HUDEP-2 (cell line): Measurements from ENCODE around the gene SSC5D.

Experiments
- DNase-seq, 76 experiments: peaks; one replicate each; lab custom pipeline; 2025; ENCODE audit not compliant: unreplicated experiment in 76 of 76; lab: John Stamatoyannopoulos, UW

The SSC5D gene

DNA sequence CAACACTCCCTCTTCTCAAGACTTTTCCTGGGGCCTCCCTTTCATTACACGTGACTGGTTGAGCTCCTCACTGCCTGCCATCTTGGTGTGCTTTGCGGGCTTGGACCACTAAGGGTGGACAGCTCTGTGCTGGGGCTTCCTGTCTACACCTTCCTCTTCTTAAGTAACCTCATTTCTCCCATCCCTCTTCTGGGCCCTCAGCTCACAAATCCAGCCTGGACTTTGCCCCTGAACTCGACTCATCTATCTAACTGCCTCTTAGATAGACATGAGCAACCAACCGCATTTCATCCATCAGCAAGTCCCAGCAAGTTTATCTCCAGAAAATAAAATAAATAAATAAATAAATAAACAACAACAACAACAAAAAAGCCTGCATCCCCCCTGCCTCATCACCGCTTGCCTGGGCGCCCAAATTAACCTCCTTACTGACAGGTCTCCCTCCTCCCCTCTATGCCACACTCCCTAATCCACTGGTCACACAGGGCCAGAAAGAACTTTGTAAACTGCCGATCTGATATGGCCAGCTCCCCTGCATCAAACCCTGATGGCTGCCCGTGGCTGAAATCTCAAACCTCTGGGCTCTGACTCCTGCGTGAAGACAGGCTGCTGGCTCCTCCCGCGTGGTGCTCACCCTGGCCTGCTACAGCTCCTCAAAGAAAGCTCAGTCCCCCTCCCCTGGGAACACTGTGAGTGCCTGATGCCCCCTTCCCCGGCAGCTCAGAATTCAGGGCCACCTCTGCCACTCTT is 34.5 kb upstream of the SSC5D start:
- peak in 16 of 76 experiments; percentile 14 to 63 (median 31) for DNase-seq

DNA sequence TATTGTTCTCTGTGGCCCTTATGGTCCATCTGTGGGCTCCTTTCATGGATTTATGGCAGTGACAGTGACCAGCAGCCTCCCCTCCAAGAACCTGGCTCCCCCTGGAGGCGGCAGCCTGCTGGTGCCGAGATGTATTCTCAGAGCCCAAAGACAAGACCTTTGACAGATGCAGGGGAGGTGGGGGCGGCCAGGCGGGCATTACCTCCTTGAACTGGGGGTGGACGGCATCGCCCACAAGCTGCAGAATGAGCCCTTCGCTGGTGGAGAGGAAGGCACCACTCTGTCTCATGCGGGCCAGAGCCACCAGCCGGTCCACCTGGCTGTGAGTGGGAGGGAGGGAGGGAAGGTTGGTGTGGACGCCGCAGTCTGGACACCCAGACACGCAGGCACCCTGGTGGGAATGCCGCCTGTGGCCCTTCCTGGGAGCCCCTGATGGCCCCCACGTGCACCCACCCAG is 33.4 kb upstream of the SSC5D start:
- DNase-seq = peak in 57 of 76 experiments; percentile 13 to 76 (median 50)

DNA sequence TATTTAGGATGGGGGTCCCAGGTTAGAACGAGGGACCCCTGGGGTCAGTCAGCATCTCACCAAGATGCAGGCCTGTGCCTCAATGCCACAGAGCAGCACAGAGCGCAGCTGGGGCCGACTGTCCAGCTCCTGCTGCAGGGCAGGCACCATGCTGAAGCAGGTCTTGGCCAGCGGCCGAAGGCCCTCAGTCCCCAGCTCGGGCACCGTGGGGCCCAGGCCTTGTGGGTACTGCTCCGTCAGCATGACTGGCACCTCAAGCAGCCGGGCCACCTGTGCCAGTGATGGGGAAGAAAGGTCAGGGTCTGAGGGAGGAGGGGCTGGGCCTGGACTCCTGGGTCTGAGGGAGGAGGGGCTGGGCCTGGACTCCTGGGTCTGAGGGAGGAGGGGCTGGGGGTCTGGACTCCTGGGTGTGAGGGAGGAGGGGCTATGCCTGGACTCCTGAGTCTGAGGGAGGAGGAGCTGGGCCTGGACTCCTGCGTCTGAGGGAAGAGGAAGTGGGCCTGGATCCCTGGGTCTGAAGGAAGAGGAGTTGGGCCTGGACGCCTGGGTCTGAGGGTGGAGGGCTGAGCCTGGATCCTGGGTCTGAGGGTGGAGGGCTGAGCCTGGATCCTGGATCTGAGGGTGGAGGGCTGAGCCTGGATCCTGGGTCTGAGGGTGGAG is 32.5 kb upstream of the SSC5D start:
- DNase-seq = no peak

DNA sequence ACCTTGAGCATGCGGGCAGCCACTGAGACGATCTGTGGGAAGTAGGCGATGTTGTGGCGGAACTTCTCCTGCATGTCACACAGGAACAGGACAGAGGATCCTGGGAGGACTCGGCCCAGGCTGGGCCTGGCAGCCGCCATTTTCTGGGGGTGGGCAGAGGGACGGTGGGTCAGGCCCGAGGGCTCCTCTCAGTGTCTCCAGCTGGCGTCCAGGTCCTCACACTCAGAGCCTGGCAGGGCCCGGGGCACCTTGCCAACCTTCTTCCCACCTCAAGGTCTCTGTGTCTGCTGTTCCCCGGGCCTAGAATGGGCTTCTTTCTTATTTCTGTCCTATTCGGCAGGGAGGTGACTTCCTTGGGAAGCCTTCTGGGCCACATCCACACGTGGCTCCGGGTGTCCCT is 31.9 kb upstream of the SSC5D start:
- DNase-seq = no peak

GRCh38 chr19:55457683-55458457 is 30.4 kb upstream of the SSC5D start:
- DNase-seq = no peak

- DNase-seq = no peak
Measured at GRCh38 chr19:55459551-55459949, 28.7 kb upstream of the SSC5D start.

DNA sequence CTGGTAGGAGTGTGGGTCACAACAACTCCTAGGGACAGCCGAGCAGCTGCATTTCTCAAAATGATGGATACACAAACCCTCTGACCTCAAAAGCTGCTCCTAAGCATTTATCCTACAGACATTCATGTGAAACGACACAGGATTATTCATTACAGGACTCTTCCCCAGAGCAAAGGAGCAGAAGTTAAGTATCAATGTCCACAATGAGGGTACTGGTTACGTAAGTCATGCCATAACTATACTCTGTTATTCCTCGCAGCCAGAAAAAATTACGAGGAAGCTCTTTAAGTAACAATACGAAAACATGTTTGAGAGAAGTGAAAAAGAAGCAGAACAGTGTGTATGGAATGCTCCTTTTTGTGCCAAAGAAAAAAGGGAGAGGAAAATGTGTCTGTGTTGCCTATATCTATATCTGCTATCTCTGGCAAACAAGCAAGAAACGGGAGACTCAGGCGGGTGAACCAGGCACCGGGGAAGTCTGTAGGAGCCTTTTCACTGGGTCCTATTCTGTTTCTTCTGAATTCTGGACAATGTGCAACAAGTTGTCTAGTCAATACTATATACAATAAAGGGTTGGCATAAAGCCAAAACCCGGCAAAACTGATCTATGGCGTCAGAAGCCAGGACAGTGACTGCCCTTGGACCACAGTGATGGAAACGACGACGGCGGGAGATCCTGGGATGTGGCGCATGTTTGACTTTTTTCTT is 28.1 kb upstream of the SSC5D start:
- peak in 13 of 76 experiments; percentile 17 to 45 (median 33) for DNase-seq

DNA sequence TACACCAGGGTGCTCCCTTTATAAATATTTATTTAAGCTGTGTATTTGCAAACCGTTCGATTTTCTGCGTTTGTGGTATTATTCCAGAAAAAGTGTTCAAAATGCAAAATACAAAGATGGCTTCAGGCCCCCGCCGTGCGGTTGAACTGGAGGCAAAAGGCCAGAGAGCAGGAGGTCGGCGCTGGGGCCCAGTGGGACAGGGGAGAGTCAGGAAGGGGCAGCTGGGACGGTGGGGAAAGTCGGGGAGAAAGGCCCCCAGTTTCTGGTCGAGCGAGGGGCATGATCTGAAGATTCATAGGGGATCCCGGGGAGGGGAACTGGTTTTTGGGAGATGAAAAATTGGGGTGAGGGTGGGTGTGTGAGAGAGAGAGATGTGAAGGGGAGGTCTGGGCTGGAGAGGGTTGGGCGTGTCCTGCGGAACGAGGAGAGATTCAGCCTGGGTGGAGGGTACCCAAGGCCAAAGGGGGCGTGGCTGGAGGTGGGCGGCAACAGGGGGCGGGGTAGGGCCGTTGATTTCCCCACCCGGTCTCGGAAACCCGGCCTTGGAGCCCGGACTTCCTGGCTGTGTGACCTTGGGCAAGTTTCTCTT is 27.5 kb upstream of the SSC5D start:
- DNase-seq = peak in 74 of 76 experiments; percentile 53 to 97 (median 90)

GRCh38 chr19:55461259-55461973 is 26.8 kb upstream of the SSC5D start, which contains the start of gene ISOC2:
TSS of gene ISOC2 (minus strand) at chr19:55461642. CDS start at chr19:55456486, 5,156 bp downstream.
- DNase-seq = peak in 75 of 76 experiments; percentile 98 to 100 (median 100)

- peak in 54 of 76 experiments; percentile 25 to 97 (median 60) for DNase-seq
Measured at GRCh38 chr19:55461974-55462626, 26.1 kb upstream of the SSC5D start.

- no peak for DNase-seq
Measured at GRCh38 chr19:55462722-55463121, 25.5 kb upstream of the SSC5D start.

DNA sequence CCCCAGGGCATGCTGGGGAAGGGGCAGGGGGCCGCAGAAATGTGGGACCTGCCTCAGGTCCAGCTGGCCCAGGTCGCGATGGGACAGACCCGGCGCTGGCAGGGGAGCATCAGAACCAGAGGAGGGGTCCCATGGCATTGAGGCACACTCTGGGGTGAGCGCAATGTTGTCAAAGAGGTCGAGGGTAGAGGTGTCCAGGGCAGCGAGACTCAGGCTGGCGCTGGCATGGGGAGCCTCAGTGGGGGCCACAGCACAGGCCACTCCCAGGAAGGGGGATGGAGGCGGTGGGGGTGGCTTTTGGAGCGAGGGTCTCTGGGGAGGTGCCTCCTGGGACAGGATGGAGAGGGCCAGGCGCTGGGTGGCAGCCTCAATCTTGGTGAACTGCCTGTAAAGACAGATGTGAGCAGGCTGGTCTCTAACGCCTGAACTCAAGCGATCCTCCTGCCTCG is 24.6 kb upstream of the SSC5D start:
- no peak for DNase-seq

DNA sequence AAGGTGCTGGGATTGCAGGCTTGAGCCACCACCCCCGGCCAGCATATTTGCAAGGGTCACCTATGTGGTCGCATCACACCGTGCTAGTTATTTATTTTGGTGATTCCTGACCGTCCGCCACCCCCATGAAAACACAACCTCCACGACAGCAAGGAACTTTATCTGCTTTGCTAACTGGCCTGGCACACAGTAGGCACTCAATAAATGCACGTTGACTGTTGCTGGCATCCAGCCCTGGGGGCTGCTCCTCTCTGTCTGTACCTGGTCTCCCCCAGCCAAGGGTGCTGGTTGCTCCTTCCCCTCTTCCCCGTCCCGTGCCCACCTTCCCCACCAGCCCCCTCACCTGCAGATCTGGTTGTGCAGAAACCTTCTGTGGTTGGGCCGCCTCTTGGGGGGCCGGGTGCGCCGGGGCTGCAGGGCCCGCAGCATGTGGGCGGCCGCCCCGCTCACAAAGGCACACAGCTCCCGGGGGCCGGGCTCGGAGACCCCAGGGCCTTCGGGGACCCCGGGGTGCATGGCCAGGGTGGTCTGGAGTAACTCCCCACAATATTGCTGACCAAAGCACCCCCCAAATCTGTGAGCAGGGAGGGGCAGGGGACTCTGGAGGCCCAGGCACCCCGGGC is 24.1 kb upstream of the SSC5D start:
- no peak for DNase-seq

DNA sequence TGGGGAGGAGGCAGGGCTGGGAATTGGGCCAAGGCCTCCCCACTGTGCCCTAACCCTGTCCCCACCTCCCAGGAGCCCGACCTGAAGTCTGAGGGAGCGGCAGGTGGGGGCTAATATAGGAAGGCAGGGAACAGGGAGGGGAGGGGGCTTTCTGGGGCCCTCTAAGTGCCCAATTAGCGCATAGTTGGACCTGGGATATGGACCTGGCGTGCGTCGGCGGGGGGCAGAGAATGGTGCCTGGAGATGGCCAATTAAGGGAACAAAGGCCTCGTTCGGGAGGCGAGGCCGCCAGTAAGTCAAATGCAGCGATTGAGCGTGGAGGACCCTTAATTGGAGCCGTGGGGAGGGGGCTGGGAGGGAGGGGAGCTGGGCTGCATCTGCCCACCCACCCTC is 23.6 kb upstream of the SSC5D start, which contains the start of gene C19orf85:
Gene C19orf85 (minus strand): TSS at position 90 of the 393 bp plus-strand sequence. CDS start 197 bp downstream, outside the sequence.
- DNase-seq = no peak

GRCh38 chr19:55465460-55466240 is 22.6 kb upstream of the SSC5D start:
- peak in 17 of 76 experiments; percentile 18 to 63 (median 33) for DNase-seq

GRCh38 chr19:55466241-55466614 is 22.0 kb upstream of the SSC5D start:
- no peak for DNase-seq

GRCh38 chr19:55467236-55468053 is 20.8 kb upstream of the SSC5D start:
- DNase-seq = peak in 71 of 76 experiments; percentile 36 to 98 (median 78)
